GM18951 (cell line): ENCODE results near the gene TRIO.

Experiments
- POLR2A ChIP-seq: IDR thresholded peaks from 4 replicates; pipeline ENCODE4 v1.6.1; 2011; ENCODE audit warnings: mild to moderate bottlenecking; ENCODE audit not compliant: insufficient read length, insufficient read depth; ENCODE audit errors: extremely low read depth
- in situ Hi-C: fragments of 300-500 bp; cut with MboI; formaldehyde crosslinking; loops from one replicate; pipeline ENCODE4 v1.12.0; 2022; ENCODE audit warnings: low sequenced_read_pairs, mixed read lengths, inconsistent platforms; ENCODE audit not compliant: unreplicated experiment

The TRIO gene

GRCh38 chr5:14349029-14349428 is 205.9 kb downstream of the TRIO start:
- in situ Hi-C loops = no loop called here
- TF ChIP-seq POLR2A = no peak

- in situ Hi-C loops = loop anchor here (10.0 kb wide), 1 partner anchor 346 kb away; no protein-coding TSS in a partner anchor
- no peak for TF ChIP-seq POLR2A
These were observed 208.0 kb downstream of the TRIO start for GRCh38 chr5:14351086-14351661.

DNA sequence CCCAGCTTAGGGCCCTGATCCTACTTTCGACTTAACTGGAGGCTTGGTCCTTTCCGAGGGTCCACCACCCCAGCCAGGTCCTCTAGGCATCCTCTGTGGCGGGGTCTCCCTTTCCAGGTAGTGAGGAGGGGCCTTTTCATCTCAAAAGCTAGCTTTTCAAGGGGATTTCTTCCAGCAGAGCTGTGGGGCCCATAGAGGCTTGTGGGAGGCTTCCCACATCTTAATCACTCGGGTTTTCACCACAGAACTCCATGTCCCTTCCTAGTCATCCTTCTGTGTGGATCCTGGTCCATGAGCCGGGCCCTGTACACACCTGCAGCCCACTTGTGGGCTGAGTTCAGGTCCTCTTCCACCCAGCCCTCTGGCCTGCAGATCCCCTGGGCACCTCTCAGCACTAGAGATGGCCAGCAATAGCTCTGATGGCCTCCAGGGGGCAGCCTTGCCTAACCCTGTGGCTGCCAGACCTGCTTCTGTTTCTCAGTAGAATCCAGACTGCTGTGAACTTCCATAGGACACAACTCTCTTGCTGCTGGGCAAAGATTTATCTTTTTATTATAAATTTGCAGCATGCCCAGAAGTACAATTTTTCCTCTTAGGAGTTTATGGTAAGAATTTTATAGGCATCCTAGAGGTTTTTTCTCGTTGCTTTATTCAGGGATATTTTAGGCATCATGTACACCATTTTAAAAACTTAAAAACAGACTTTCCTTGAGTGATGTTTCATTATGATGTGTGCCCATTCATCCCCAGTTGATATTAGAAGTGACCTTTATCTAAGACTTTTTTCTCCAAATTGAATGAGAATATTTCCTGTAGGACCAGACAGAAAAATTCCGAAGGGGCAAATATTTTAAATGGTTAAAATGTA is 208.9 kb downstream of the TRIO start:
- in situ Hi-C loops = loop anchor here (10.0 kb wide), 1 partner anchor 347 kb away; no protein-coding TSS in a partner anchor
- TF ChIP-seq POLR2A = no peak

GRCh38 chr5:14353726-14354474 is 210.8 kb downstream of the TRIO start:
- in situ Hi-C loops = loop anchor here (10.0 kb wide), 1 partner anchor 349 kb away; no protein-coding TSS in a partner anchor
- no peak for TF ChIP-seq POLR2A

DNA sequence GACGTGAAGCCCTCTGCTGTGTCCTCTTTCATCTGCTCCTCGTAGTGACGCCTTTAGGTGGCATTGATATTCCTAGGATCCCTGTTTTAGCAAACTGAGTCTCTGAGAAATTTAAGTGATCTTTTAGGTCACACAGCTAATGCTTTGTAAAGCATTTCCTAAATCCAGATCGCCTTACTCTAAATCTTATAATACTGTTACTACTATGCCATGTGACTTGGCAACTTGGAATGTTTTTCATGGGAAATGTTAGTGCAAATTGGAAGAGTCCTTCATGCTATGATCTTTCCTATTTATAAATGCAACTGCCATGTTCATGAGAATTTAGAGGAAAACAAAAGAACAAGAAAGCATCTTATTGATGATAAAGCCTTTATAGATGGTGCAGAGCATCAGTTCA is 212.2 kb downstream of the TRIO start:
- in situ Hi-C loops = loop anchor here (10.0 kb wide), 1 partner anchor 351 kb away; no protein-coding TSS in a partner anchor
- no peak for TF ChIP-seq POLR2A

DNA sequence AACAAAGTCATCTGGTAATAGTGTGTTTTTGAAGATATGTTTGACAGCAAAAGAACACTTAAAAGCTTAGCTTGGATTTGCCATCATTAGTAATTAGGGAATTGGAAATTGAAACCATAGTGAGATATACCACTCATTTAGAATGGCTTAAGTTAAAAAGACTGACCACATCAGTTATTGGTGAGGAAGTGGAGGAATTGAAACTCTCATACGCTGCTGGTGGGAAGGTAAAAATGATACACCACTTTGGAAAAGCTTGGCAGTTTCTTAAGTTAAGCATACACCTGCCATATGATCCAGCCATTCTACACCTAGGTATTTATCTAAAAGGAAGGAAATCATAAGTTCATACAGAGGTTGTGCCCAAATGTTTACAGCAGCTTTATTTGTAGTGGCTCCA is 213.2 kb downstream of the TRIO start:
- in situ Hi-C loops = loop anchor here (10.0 kb wide), 1 partner anchor 352 kb away; no protein-coding TSS in a partner anchor
- TF ChIP-seq POLR2A = no peak

DNA sequence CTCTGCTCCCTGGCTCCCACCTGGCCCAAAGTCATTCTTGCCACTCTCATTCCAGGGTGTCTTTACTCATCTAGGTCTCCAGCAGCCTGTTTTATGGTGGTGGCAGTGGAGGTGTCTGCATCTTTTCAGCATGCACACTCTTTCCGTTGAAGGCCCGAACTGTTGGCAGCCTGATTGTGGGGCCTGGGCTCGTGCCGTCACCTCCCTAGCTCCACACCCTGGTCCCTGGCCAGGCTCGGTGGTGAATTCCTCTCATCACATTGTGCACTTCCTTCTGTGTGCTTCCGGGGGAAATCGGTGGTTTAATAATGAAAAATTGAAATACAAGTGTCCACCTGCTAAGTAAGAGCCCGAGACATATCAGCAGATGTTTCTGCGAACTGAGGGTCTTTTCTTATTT is 214.3 kb downstream of the TRIO start:
- no peak for TF ChIP-seq POLR2A
- in situ Hi-C loops = loop anchor here (10.0 kb wide), 1 partner anchor 353 kb away; no protein-coding TSS in a partner anchor

DNA sequence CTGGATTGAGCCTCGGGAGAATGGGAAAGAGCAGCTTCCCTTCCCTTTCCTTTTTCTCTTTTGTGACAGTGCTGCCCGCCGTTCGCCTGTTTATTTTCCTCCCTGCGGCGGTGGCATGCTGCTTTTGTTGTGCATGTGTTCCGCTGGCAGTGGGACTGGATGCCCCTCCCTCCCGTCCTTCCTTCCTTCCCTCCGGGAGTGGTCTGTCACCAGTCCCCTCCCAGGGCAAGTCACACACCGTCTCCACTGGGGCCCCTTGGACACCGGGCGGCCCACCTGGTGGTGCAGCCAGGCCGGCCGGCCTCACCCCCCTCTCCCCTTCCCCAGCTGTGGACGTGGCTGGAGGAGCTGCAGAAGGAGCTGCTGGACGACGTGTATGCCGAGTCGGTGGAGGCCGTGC is 214.7 kb downstream of the TRIO start:
- TF ChIP-seq POLR2A = no peak
- in situ Hi-C loops = loop anchor here (10.0 kb wide), 1 partner anchor 353 kb away; no protein-coding TSS in a partner anchor

GRCh38 chr5:14358536-14358935 is 215.4 kb downstream of the TRIO start:
- in situ Hi-C loops = loop anchor here (10.0 kb wide), 1 partner anchor 354 kb away; no protein-coding TSS in a partner anchor

DNA sequence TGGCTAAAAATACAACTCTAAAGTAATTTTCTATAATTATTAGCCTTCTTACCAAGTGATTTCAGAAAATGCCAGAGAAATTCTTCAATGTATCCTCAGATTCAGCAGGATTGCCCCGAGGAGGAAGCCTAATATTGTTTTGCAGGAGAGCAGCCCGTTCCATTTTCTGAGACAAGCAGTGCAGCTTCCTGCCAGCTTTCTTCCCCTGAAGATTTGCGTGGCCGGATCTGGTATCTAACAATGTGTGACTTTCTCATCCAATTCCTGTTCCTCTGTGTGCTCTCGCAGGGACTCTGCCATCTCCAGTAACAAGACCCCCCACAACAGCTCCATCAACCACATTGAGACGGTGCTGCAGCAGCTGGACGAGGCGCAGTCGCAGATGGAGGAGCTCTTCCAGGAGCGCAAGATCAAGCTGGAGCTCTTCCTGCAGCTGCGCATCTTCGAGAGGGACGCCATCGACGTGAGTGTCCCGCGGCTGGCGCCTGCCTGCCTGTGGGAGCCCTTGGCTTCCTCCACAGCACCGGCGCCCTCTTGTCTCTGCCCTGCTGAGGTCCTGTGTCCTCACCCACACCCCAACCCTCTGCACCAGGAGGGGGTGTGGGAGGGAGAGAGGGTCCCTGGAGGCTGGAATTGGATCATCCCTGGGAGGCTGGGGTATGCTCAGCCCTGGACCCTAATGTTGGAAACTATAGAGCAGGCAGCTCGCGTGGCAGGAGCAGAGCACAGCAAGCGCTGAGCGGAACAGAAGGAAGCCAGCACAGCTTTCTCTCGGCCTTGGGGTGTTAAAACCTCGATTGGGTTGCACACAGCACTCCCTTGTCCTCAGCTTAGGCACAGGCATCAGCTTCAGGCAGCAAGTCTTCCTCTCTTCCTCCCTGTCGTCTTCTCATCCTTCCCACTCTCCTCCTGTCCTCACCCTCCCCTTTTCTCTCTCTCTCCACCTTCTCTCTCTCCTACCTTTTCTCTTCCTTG is 216.2 kb downstream of the TRIO start:
- in situ Hi-C loops = loop anchor here (10.0 kb wide), 1 partner anchor 355 kb away; no protein-coding TSS in a partner anchor
- no peak for TF ChIP-seq POLR2A

More at GRCh38 chr5:14358536-14358935, 215.4 kb downstream of the TRIO start:
- TF ChIP-seq POLR2A = no peak

DNA sequence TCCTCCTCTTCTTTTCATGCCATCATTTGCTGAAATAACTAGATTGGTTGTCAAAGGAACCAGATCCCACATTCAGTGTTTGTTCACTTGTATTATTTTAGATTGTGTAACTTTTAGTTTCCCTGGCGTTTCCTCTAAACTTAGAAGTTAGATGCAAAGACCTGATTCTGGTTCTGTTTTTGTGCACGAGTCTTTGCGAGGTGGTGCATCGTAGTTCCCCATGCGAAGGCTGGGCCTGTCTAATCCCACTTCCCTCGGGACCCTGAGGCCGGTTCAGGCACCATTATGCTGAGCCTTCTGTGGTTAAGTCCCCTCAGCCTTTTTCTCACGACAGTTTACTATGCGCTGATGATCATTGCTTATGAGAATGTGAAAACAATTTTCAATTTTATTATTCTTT is 219.3 kb downstream of the TRIO start:
- no peak for TF ChIP-seq POLR2A
- in situ Hi-C loops = no loop called here

- no peak for TF ChIP-seq POLR2A
- in situ Hi-C loops = no loop called here
These were observed 221.0 kb downstream of the TRIO start for GRCh38 chr5:14364096-14364495.
